K562 (cell line): ENCODE results near the gene TRAPPC2L. TPM values are rescaled to one million over a fixed set of nuclear protein-coding genes. Genes with fewer than 3 reads are reported as not detected.

Source experiments
- EZH2 ChIP-seq: IDR thresholded peaks from 2 replicates; pipeline ENCODE4 v1.6.1; 2012; ENCODE audit warnings: low read depth, mild to moderate bottlenecking, inconsistent platforms, low read length, borderline replicate concordance
- LEF1 ChIP-seq: fragments of 450-650 bp; IDR thresholded peaks from 2 replicates; pipeline ENCODE4 v1.6.1; 2016; ENCODE audit warnings: mild to moderate bottlenecking
- MYC ChIP-seq, 2 experiments: fragments of 250-450 bp in 1 of 2; sonication (Bioruptor Pico) in 1 of 2; IDR thresholded peaks; 2 replicates each; pipeline versions ENCODE4 v1.5.1 to v1.6.1; 2012 to 2021; ENCODE audit warnings: low read depth in 2 of 2, borderline replicate concordance in 1 of 2, improper control_type of control experiment in 1 of 2, low read length in 1 of 2, mild to moderate bottlenecking in 1 of 2, moderate library complexity in 1 of 2
- NCOA1 ChIP-seq: fragments of 450-650 bp; IDR thresholded peaks from 2 replicates; pipeline ENCODE4 v1.6.1; 2016; ENCODE audit warnings: low read depth
- NFE2 ChIP-seq: IDR thresholded peaks from 2 replicates; pipeline ENCODE4 v1.6.1; 2014; ENCODE audit warnings: antibody characterized with exemption, low read depth
- NFRKB ChIP-seq: fragments of 450-650 bp; IDR thresholded peaks from 2 replicates; pipeline ENCODE4 v1.6.1; 2016; ENCODE audit warnings: low read depth
- PHF20 ChIP-seq: fragments of 450-650 bp; IDR thresholded peaks from 2 replicates; pipeline ENCODE4 v1.6.1; 2018; ENCODE audit not compliant: partially characterized antibody
- PKNOX1 ChIP-seq: fragments of 450-650 bp; IDR thresholded peaks from 2 replicates; pipeline ENCODE4 v1.6.1; 2016
- POLR2AphosphoS5 ChIP-seq: IDR thresholded peaks from 2 replicates; pipeline ENCODE4 v1.6.1; 2011; ENCODE audit warnings: mild to moderate bottlenecking, low read depth, low read length, moderate library complexity; ENCODE audit not compliant: control insufficient read depth, insufficient read depth
- ZNF263 ChIP-seq: sonication (generic); formaldehyde crosslinking; IDR thresholded peaks from 2 replicates; pipeline ENCODE4 v1.8.0; 2022; ENCODE audit warnings: mild to moderate bottlenecking, missing genetic modification reagents, borderline replicate concordance
- ZNF551 ChIP-seq: fragments of 250-450 bp; sonication (Bioruptor Pico); IDR thresholded peaks from 2 replicates; pipeline ENCODE4 v1.5.0; 2021; ENCODE audit warnings: mild to moderate bottlenecking, moderate library complexity
- ZNF57 ChIP-seq: fragments of 450-650 bp; formaldehyde crosslinking; IDR thresholded peaks from 2 replicates; pipeline ENCODE4 v1.4.0; 2020; ENCODE audit warnings: mild to moderate bottlenecking, moderate library complexity
- ZNF766 ChIP-seq: fragments of 200-800 bp; sonication (Bioruptor generic); conservative IDR thresholded peaks from 2 replicates; pipeline ENCODE4 v1.6.1; 2016; ENCODE audit warnings: missing genetic modification characterization, missing compliant biosample characterization
- polyA plus RNA-seq, 8 experiments: library from polyadenylated mRNA; depleted of rRNA in 4 of 8; stranded (reverse) in 5 of 8; unstranded in 3 of 8; fragments of >200 nt; fragmentation: Nextera tagmentation in 2 of 8; fragmentation: Illumina TruSeq in 1 of 8; extraction: Ambion mirVana in 2 of 8; extraction: Trizol in 1 of 8; gene quantifications; 2 replicates each; pipeline versions ENCODE4 v1.2.1 to v1.2.3, GENCODE V29; 2011 to 2014; ENCODE audit warnings: inconsistent platforms in 1 of 8, missing spikeins in 1 of 8
- total RNA-seq, 7 experiments: library from RNA; depleted of rRNA in 6 of 7; stranded (reverse); fragments of >200 nt in 6 of 7; fragmentation: Illumina TruSeq in 2 of 7; extraction: Trizol in 2 of 7; gene quantifications; 2 replicates each; pipeline versions ENCODE4 v1.2.1 to v1.2.3, GENCODE V29; 2011 to 2021; ENCODE audit warnings: low replicate concordance in 1 of 7
- TF ChIP-seq, protein P1 (sequence below): sonication (generic); formaldehyde crosslinking; IDR thresholded peaks from 2 replicates; pipeline ENCODE4 v1.8.0; 2022; ENCODE audit warnings: mild to moderate bottlenecking, missing genetic modification reagents
- TF ChIP-seq, protein P2 (sequence below): sonication (generic); formaldehyde crosslinking; IDR thresholded peaks from 2 replicates; pipeline ENCODE4 v1.8.1; 2023; ENCODE audit warnings: missing genetic modification reagents, mild to moderate bottlenecking, borderline replicate concordance

Gene TRAPPC2L
- total and polyA plus RNA-seq, 9 of the 15 experiments (the other 6 are each of a cell fraction or from before 2014, with no cell fraction given), result 60.4 to 398 (median 97.5) TPM

DNA sequence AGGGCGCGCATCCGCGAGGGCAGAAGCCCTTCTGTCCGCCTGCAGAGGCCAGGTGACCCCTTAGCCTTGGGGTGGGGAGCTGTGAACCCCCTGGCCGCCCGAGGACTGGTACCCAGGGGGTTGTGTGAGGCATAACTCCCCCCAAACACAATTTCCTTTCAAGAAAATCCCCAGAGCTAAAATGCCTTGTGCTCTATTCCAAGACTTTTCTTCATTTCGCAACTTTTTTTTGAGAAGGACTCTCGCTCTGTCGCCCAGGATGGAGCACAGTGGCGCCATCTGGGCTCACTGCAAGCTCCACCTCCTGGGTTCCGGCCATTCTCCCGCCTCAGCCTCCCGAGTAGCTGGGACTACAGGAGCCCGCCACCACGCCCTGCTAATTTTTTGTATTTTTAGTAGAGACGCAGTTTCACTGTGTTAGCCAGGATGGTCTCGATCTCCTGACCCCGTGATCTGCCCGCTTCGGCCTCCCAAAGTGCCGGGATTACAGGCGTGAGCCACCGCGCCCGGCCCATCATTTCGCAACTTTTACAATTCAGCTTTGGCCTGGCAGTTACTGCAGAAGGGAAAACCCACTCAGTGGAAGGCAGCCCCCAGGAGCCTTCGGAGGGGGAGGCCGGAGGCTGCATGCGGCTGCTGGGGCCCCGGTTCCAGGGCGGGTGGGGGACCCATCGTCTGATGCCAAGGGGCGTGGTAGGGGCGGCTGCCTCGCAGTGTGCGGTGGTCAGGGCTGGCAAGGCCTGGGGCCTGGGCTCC is 44.2 kb upstream of the TRAPPC2L start (continued):
- TF ChIP-seq NFRKB (peak; percentile 45; the same call in 1 of the 2 replicates), NCOA1 (no peak), POLR2AphosphoS5 (no peak), PKNOX1 (no peak), EZH2 (no peak), PHF20 (peak; percentile 13), ZNF57 (CRISPR knock-in tag) (no peak), MYC (IDR thresholded peaks at IDR 0.05; ENCODE audit: low read depth, low read length) (no peak), MYC (CRISPR knock-in tag; IDR thresholded peaks at IDR 0.05; ENCODE audit: borderline replicate concordance, low read depth) (no peak), ZNF263 (CRISPR knock-in tag) (no peak), ZNF766 (CRISPR knock-in tag) (no peak), NFE2 (no peak), ZNF551 (CRISPR knock-in tag) (no peak), LEF1 (no peak)
- TF ChIP-seq, protein P1, sequence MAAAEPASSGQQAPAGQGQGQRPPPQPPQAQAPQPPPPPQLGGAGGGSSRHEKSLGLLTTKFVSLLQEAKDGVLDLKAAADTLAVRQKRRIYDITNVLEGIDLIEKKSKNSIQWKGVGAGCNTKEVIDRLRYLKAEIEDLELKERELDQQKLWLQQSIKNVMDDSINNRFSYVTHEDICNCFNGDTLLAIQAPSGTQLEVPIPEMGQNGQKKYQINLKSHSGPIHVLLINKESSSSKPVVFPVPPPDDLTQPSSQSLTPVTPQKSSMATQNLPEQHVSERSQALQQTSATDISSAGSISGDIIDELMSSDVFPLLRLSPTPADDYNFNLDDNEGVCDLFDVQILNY (CRISPR knock-in tag), result no peak
- TF ChIP-seq, protein P2, sequence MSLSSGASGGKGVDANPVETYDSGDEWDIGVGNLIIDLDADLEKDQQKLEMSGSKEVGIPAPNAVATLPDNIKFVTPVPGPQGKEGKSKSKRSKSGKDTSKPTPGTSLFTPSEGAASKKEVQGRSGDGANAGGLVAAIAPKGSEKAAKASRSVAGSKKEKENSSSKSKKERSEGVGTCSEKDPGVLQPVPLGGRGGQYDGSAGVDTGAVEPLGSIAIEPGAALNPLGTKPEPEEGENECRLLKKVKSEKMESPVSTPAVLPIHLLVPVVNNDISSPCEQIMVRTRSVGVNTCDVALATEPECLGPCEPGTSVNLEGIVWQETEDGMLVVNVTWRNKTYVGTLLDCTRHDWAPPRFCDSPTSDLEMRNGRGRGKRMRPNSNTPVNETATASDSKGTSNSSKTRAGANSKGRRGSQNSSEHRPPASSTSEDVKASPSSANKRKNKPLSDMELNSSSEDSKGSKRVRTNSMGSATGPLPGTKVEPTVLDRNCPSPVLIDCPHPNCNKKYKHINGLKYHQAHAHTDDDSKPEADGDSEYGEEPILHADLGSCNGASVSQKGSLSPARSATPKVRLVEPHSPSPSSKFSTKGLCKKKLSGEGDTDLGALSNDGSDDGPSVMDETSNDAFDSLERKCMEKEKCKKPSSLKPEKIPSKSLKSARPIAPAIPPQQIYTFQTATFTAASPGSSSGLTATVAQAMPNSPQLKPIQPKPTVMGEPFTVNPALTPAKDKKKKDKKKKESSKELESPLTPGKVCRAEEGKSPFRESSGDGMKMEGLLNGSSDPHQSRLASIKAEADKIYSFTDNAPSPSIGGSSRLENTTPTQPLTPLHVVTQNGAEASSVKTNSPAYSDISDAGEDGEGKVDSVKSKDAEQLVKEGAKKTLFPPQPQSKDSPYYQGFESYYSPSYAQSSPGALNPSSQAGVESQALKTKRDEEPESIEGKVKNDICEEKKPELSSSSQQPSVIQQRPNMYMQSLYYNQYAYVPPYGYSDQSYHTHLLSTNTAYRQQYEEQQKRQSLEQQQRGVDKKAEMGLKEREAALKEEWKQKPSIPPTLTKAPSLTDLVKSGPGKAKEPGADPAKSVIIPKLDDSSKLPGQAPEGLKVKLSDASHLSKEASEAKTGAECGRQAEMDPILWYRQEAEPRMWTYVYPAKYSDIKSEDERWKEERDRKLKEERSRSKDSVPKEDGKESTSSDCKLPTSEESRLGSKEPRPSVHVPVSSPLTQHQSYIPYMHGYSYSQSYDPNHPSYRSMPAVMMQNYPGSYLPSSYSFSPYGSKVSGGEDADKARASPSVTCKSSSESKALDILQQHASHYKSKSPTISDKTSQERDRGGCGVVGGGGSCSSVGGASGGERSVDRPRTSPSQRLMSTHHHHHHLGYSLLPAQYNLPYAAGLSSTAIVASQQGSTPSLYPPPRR (CRISPR knock-in tag), result no peak
